Stimulated activated CD8-positive, alpha-beta memory T cell treated with anti-CD3 and anti-CD28 coated beads, Interleukin-15, amount 100 ng/mL, for 4 hours (primary cell): ENCODE results near the gene NFASC.

ENCODE experiments used
- DNase-seq, 2 donors: peaks; one replicate each; pipeline ENCODE4 v3.0.0-alpha.2; 2020; ENCODE audit warnings: low read depth in 2 of 2

Gene NFASC

GRCh38 chr1:204870160-204870912 lies at the start of gene NFASC:
Gene NFASC (plus strand): TSS chr1:204870862. CDS start chr1:204944316, 73,454 bp downstream.
- DNase-seq: no peak

- DNase-seq: no peak
Measured at GRCh38 chr1:204821476-204821875, 49.2 kb upstream of the NFASC start.

DNA sequence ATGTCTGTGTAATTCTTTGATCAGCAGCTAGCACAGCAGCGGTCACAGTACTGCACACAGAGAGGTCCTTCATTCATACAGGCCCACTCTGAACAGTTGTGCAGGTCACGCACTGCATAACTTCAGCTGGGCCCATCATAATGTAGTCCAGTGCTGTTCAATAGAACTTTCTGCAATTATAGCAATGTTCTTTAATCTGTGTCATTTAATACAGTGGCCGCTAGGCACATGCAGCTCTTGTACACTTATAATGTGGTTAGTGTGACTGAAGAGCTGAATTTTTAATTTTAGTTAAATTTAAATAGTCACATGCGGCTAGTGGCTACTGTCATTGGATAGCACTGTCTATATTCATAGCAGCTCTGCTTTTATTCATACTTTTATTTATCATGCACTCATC lies 48.7 kb upstream of the NFASC start:
- DNase-seq: no peak

DNA sequence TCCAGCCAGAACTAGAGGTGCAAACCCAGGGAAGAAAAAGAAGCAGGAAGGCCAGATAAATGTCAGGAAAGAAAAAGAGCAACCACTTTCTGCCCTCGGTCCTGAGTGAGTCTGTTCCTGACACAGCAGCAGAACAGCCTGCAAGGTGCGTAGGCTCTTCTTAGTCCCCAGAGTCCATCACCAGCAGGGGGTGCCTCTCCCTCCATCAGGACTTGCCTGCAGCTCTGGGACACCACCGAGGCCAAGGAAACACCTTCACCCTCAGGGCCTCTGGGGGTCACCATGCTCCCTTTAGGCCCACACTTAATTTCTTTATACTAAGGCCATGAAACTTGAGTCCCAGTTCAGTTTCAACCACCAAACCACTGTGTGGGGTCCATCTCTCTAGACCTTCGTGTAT lies 43.7 kb upstream of the NFASC start:
- DNase-seq: no peak

GRCh38 chr1:204828352-204828850 lies 42.3 kb upstream of the NFASC start:
- no peak for DNase-seq

- DNase-seq: no peak
Measured at GRCh38 chr1:204829133-204829825, 41.4 kb upstream of the NFASC start.

- no peak for DNase-seq
Measured at GRCh38 chr1:204830747-204831146, 39.9 kb upstream of the NFASC start.

- DNase-seq: no peak
Measured at GRCh38 chr1:204831186-204831585, 39.5 kb upstream of the NFASC start.

- DNase-seq: no peak
Measured at GRCh38 chr1:204834336-204834735, 36.3 kb upstream of the NFASC start.

GRCh38 chr1:204834752-204835151 lies 35.9 kb upstream of the NFASC start:
- DNase-seq: no peak

GRCh38 chr1:204835737-204836136 lies 34.9 kb upstream of the NFASC start:
- no peak for DNase-seq

- DNase-seq: no peak
Measured at GRCh38 chr1:204836856-204837255, 33.8 kb upstream of the NFASC start.

DNA sequence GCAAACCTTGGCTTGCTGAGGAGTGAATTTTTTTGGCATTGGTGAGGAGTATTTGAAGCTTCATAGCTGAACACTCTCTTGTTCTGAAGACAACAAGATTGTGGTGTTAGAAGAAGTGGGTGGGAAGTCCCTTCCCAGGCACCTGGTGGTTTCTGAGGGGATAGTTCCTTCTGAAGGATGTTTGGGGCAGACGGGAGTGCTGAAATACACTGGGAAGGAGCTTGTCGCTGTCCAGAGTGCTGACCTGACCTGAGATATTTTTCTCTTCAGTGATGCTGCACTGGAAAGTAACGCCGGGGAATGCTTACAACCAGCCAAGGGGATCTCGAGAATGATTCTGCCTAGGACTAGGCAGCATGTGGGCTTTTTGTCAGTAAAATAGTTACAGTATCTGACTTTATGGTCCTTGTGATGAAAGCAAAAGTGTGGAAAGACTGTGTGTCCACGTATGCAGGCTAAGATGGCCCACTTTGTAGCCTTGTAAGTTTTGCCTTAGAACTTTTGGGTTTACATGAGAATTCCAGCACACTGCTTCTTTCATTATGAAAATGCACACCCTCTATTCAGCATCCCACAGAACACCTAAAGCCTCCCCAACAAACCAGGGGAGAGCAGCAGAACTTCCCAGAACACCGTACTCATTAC lies 33.1 kb upstream of the NFASC start:
- no peak for DNase-seq

- DNase-seq: no peak
Measured at GRCh38 chr1:204841316-204841715, 29.3 kb upstream of the NFASC start.

- no peak for DNase-seq
Measured at GRCh38 chr1:204841798-204842197, 28.9 kb upstream of the NFASC start.

GRCh38 chr1:204842369-204842768 lies 28.3 kb upstream of the NFASC start:
- DNase-seq: no peak

GRCh38 chr1:204842892-204843291 lies 27.8 kb upstream of the NFASC start:
- no peak for DNase-seq

GRCh38 chr1:204846546-204846945 lies 24.1 kb upstream of the NFASC start:
- no peak for DNase-seq

GRCh38 chr1:204848579-204848978 lies 22.1 kb upstream of the NFASC start:
- DNase-seq: no peak

- no peak for DNase-seq
Measured at GRCh38 chr1:204852854-204853253, 17.8 kb upstream of the NFASC start.

DNA sequence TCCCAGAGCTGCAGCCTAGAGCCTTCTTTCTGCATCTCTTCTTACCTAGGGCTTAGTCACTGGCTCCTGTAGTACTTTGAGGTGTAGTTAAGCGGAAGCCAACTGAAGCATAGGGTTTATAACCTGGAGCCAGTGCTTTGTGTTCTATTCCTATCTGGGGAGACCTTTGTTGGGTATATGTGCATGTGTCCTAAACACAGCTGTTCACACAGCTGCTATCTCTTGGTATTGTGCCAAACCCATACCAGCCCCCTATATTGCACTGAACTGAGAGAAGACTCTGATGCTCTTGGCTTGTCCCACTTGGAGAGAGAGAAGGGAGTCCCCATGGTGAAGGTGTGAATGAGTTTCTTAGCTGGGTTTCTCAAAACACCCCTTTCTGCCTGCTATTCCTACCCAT lies 17.2 kb upstream of the NFASC start:
- DNase-seq: no peak

DNA sequence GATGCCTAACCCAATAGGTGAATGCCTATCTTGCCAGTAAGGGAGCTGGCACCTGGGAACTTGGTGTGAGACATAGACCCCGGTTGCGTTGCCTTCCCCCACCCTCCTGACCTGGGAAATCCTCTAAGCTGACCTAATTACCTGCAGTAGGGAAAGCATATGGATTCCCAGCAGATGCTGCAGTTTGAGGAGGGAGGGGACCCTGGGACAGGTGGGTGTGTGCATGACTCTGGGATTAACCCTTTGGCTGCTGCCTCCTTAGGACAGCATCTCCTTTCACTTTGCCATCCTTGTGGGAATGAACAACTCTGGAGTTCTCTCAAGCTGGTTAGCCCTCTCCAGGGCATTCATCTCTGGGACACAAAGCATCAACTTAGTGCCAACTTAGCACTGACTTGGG lies 16.4 kb upstream of the NFASC start:
- no peak for DNase-seq

DNA sequence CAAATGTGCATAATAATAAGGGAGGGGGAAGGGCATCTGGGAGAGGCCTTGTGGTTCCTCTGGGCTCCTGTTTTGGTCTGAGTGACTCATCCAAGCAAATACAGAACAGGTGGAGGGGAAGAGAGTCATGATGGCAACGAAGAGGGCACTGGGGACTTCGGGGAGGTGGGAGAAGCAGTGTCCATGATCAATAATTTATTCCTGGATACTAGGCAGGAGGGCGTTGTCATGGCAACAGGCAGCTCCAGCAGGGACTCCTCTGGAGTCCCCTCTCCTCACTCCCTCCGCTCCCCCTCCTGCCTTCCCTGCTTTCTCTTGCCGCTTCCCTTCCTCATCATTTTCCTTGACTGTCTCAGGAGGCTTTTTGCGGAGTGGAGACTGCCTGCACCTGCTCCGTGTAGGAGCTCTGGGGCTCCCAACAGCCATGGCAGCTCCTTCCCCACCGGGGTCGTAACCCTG lies 12.3 kb upstream of the NFASC start:
- no peak for DNase-seq
